GM23338 (cell line): ENCODE data around the gene ZNF714. TPM values are rescaled to one million over a fixed set of nuclear protein-coding genes. Genes with fewer than 3 reads are reported as not detected.

Source experiments
- ATAC-seq: fragments of 200-7000 bp; cut with Tn5 transposase; 3 replicates; pipeline ENCODE4 v1.9.1; 2020
- DNase-seq: peaks from one replicate; pipeline ENCODE4 v3.0.0-alpha.2; 2015; ENCODE audit warnings: low spot score
- H2AFZ ChIP-seq: fragments of 200-600 bp; sonication (generic); 2 replicates; pipeline ENCODE4 v1.8.0; 2016; ENCODE audit warnings: antibody characterized with exemption, mild to moderate bottlenecking, moderate library complexity
- H3F3A ChIP-seq: fragments of 200-600 bp; sonication (generic); replicated peaks from 2 replicates; pipeline ENCODE4 v1.8.0; 2017; ENCODE audit warnings: antibody characterized with exemption, mixed run types, low read depth
- H3K27ac ChIP-seq: fragments of 200-600 bp; sonication (generic); 2 replicates; pipeline ENCODE4 v1.6.1; 2016; ENCODE audit warnings: low read depth
- H3K27me3 ChIP-seq: fragments of 200-600 bp; sonication (generic); 2 replicates; pipeline ENCODE4 v1.8.0; 2016; ENCODE audit warnings: mild to moderate bottlenecking, mixed run types, moderate library complexity; ENCODE audit not compliant: insufficient read depth
- H3K36me3 ChIP-seq: fragments of 200-600 bp; sonication (generic); 2 replicates; pipeline ENCODE4 v1.8.0; 2016; ENCODE audit warnings: mild to moderate bottlenecking; ENCODE audit not compliant: insufficient read depth
- H3K4me1 ChIP-seq: fragments of 200-600 bp; sonication (generic); 2 replicates; pipeline ENCODE4 v1.8.0; 2016; ENCODE audit warnings: mild to moderate bottlenecking, moderate library complexity; ENCODE audit not compliant: insufficient read depth
- H3K4me2 ChIP-seq: fragments of 200-600 bp; sonication (generic); 2 replicates; pipeline ENCODE4 v1.7.1; 2017; ENCODE audit warnings: mixed run types
- H3K4me3 ChIP-seq: fragments of 200-600 bp; sonication (generic); 2 replicates; pipeline ENCODE4 v1.6.1; 2016; ENCODE audit warnings: mixed run types
- H3K79me2 ChIP-seq: fragments of 200-600 bp; sonication (generic); replicated peaks from 2 replicates; pipeline ENCODE4 v1.8.0; 2017; ENCODE audit warnings: mild to moderate bottlenecking; ENCODE audit not compliant: insufficient read depth
- H3K9me2 ChIP-seq: fragments of 200-600 bp; sonication (generic); 2 replicates; pipeline ENCODE4 v1.8.0; 2017; ENCODE audit not compliant: insufficient read depth
- H4K20me1 ChIP-seq: fragments of 200-600 bp; sonication (generic); replicated peaks from 2 replicates; pipeline ENCODE4 v1.8.0; 2017; ENCODE audit warnings: mild to moderate bottlenecking; ENCODE audit not compliant: insufficient read depth
- H3K27ac Mint-ChIP-seq: 2 replicates; pipeline ENCODE4 v1.8.0; 2020; ENCODE audit warnings: inconsistent platforms, mild to moderate bottlenecking, moderate library complexity, mixed read lengths
- H3K27me3 Mint-ChIP-seq: 3 replicates; pipeline ENCODE4 v1.8.0; 2022; ENCODE audit warnings: low read depth, mild to moderate bottlenecking, moderate library complexity, mixed read lengths, inconsistent platforms; ENCODE audit not compliant: insufficient read depth, poor library complexity
- H3K36me3 Mint-ChIP-seq: 3 replicates; pipeline ENCODE4 v1.8.0; 2021; ENCODE audit warnings: low read depth, mild to moderate bottlenecking, inconsistent platforms, moderate library complexity, mixed read lengths
- H3K4me1 Mint-ChIP-seq: 3 replicates; pipeline ENCODE4 v1.8.0; 2020; ENCODE audit warnings: mild to moderate bottlenecking, inconsistent platforms, mixed read lengths
- H3K4me3 Mint-ChIP-seq: 3 replicates; pipeline ENCODE4 v1.8.0; 2021; ENCODE audit warnings: moderate library complexity, mild to moderate bottlenecking, inconsistent platforms, mixed read lengths
- H3K9me3 Mint-ChIP-seq: 3 replicates; pipeline ENCODE4 v1.8.0; 2020; ENCODE audit warnings: moderate library complexity, mild to moderate bottlenecking, inconsistent platforms, mixed read lengths
- CREB1 ChIP-seq: fragments of 250-450 bp; sonication (Bioruptor Pico); IDR thresholded peaks from 2 replicates; pipeline ENCODE4 v1.5.0; 2020; ENCODE audit warnings: low read depth, mild to moderate bottlenecking, moderate library complexity
- CTCF ChIP-seq, 2 experiments: fragments of 200-600 bp in 1 of 2; sonication (generic) in 1 of 2; conservative IDR thresholded peaks; 2 replicates each; pipeline versions ENCODE4 v1.5.1 to v1.6.1; 2016 to 2017; ENCODE audit warnings: antibody characterized with exemption in 2 of 2, low read depth in 2 of 2, mild to moderate bottlenecking in 2 of 2, moderate library complexity in 1 of 2
- ETS1 ChIP-seq: IDR thresholded peaks from 2 replicates; pipeline ENCODE4 v1.6.1; 2016; ENCODE audit warnings: antibody characterized with exemption
- EZH2 ChIP-seq: fragments of 200-600 bp; sonication (generic); IDR thresholded peaks from one replicate; pipeline ENCODE4 v1.8.0; 2017; ENCODE audit warnings: antibody characterized with exemption, mild to moderate bottlenecking, low read depth; ENCODE audit not compliant: unreplicated experiment
- EZH2phosphoT487 ChIP-seq: fragments of 200-600 bp; sonication (generic); IDR thresholded peaks from one replicate; pipeline ENCODE4 v1.8.1; 2018; ENCODE audit warnings: antibody characterized with exemption; ENCODE audit not compliant: unreplicated experiment
- JUNB ChIP-seq: IDR thresholded peaks from one replicate; pipeline ENCODE4 v1.6.1; 2016; ENCODE audit warnings: antibody characterized with exemption; ENCODE audit not compliant: unreplicated experiment
- NANOG ChIP-seq: IDR thresholded peaks from 2 replicates; pipeline ENCODE4 v1.6.1; 2016; ENCODE audit warnings: antibody characterized with exemption, borderline replicate concordance
- POLR2AphosphoS5 ChIP-seq: IDR thresholded peaks from 2 replicates; pipeline ENCODE4 v1.6.1; 2016; ENCODE audit warnings: antibody characterized with exemption, low read depth
- REST ChIP-seq: IDR thresholded peaks from one replicate; pipeline ENCODE4 v1.6.1; 2018; ENCODE audit warnings: antibody characterized with exemption; ENCODE audit not compliant: unreplicated experiment
- STAT1 ChIP-seq: IDR thresholded peaks from one replicate; pipeline ENCODE4 v1.6.1; 2016; ENCODE audit warnings: antibody characterized with exemption; ENCODE audit not compliant: unreplicated experiment
- ZNF114 ChIP-seq: fragments of 250-450 bp; sonication (Bioruptor Pico); IDR thresholded peaks from 2 replicates; pipeline ENCODE4 v1.5.0; 2020; ENCODE audit warnings: mild to moderate bottlenecking, moderate library complexity
- ZNF331 ChIP-seq: fragments of 250-450 bp; sonication (Bioruptor Pico); IDR thresholded peaks from 2 replicates; pipeline ENCODE4 v1.5.0; 2020; ENCODE audit warnings: low read depth, mild to moderate bottlenecking, moderate library complexity
- ZNF462 ChIP-seq: fragments of 250-450 bp; sonication (Bioruptor Pico); IDR thresholded peaks from 2 replicates; pipeline ENCODE4 v1.5.0; 2020; ENCODE audit warnings: mild to moderate bottlenecking, moderate library complexity
- polyA plus RNA-seq: library from polyadenylated mRNA; unstranded; fragments of >200 nt; fragmentation: Nextera tagmentation; extraction: Ambion mirVana; gene quantifications from 2 replicates; pipeline ENCODE4 v1.2.1, GENCODE V29; 2016
- total RNA-seq: library from RNA; depleted of rRNA; stranded (reverse); fragments of >200 nt; shearing (Covaris generic); gene quantifications from 2 replicates; pipeline ENCODE4 v1.2.3, GENCODE V29; 2014

Gene ZNF714
- total and polyA plus RNA-seq, 2 experiments from 2014 or later: 43.5 to 83.2 TPM

- H3K4me2 ChIP-seq: no peak overlapping the region
- peaks cover 1% of the 10 kb centered on the region for H3K27me3 Mint-ChIP-seq
- H3K4me1 Mint-ChIP-seq: peaks cover 17% of the 10 kb centered on the region
- H3K9me2 ChIP-seq: no peaks in the 10 kb centered on the region
- H3K4me3 ChIP-seq: no peak overlapping the region
- H3K9me3 Mint-ChIP-seq: peaks cover 6% of the 10 kb centered on the region; the same call in 2 of the 3 replicates
- H3K4me1 ChIP-seq: peaks cover 7% of the 10 kb centered on the region; the same call in 1 of the 2 replicates
- DNase-seq (no peak), ATAC-seq (no peak)
- H4K20me1 ChIP-seq: no peaks in the 10 kb centered on the region
- H3K79me2 ChIP-seq: no peaks in the 10 kb centered on the region
- H3K36me3 Mint-ChIP-seq: peaks cover 3% of the 10 kb centered on the region; the same call in 2 of the 3 replicates
- H3K4me3 Mint-ChIP-seq: no peak overlapping the region
- no peak for TF ChIP-seq NANOG
- TF ChIP-seq REST: no peak
- TF ChIP-seq CREB1: no peak
- TF ChIP-seq EZH2phosphoT487: no peak
- no peak for TF ChIP-seq ZNF331 (CRISPR knock-in tag)
- TF ChIP-seq STAT1: no peak
- no peak for TF ChIP-seq ETS1
- TF ChIP-seq POLR2AphosphoS5: no peak
- no peak for TF ChIP-seq ZNF462
- no peak for TF ChIP-seq ZNF114
- no peak for TF ChIP-seq JUNB
- no peak for TF ChIP-seq EZH2
- no peak for TF ChIP-seq CTCF (conservative IDR thresholded peaks at IDR 0.05; ENCODE audit: low read depth in 2 of 2)
- H3K27ac ChIP-seq: no peak overlapping the region
- no peak overlapping the region for H3K27ac Mint-ChIP-seq
- H2AFZ ChIP-seq: no peak overlapping the region
- H3K36me3 ChIP-seq: no peaks in the 10 kb centered on the region
- H3F3A ChIP-seq: no peaks in the 10 kb centered on the region
- no peaks in the 10 kb centered on the region for H3K27me3 ChIP-seq
Measured at GRCh38 chr19:21127898-21128297, 45.9 kb downstream of the ZNF714 start.
